PC-3 (cell line): ENCODE measurements around the gene FGF1. TPM values are rescaled to one million over a fixed set of nuclear protein-coding genes. Genes with fewer than 3 reads are reported as not detected.

Source experiments
- ATAC-seq: fragments of 200-7000 bp; cut with Tn5 transposase; 2 replicates; pipeline ENCODE4 v1.9.1; 2020; ENCODE audit warnings: mild to moderate bottlenecking, moderate library complexity
- BruUV-seq: library from RNA; stranded (reverse); fragments of 400-500 nt; replicated peaks from 2 replicates; lab custom pipeline; 2021; lab: Mats Ljungman, UMichigan
- CTCF ChIA-PET: fragments of 300-600 bp; sonication (Branson Sonifier 250); formaldehyde crosslinking; loops from one replicate; lab custom pipeline; 2022; ENCODE audit warnings: antibody characterized with exemption; lab: Charles Lee
- POLR2A ChIA-PET: fragments of 300-600 bp; sonication (Branson Sonifier 250); formaldehyde crosslinking; loops from one replicate; lab custom pipeline; 2022; ENCODE audit warnings: antibody characterized with exemption; ENCODE audit not compliant: unreplicated experiment; lab: Charles Lee
- DNase-seq: peaks from one replicate; pipeline ENCODE4 v3.0.0-alpha.2; 2015
- H2AFZ ChIP-seq: fragments of 300-600 bp; sonication (generic); 2 replicates; pipeline ENCODE4 v1.6.0; 2016; ENCODE audit warnings: antibody characterized with exemption, low read length
- H3F3A ChIP-seq: fragments of 300-600 bp; sonication (generic); one replicate; pipeline ENCODE4 v1.6.0; 2017; ENCODE audit warnings: antibody characterized with exemption, low read length, control low read depth, mild to moderate bottlenecking; ENCODE audit not compliant: unreplicated experiment
- H3K27ac ChIP-seq: fragments of 300-600 bp; sonication (generic); 2 replicates; pipeline ENCODE4 v1.5.1; 2016; ENCODE audit warnings: mild to moderate bottlenecking, low read length
- H3K27me3 ChIP-seq: fragments of 300-600 bp; sonication (generic); 2 replicates; pipeline ENCODE4 v1.6.1; 2016; ENCODE audit warnings: low read length, mixed read lengths
- H3K36me3 ChIP-seq: fragments of 300-600 bp; sonication (generic); 2 replicates; pipeline ENCODE4 v1.6.1; 2016; ENCODE audit warnings: low read depth, mixed run types, low read length, mixed read lengths
- H3K4me1 ChIP-seq: fragments of 300-600 bp; sonication (generic); 2 replicates; pipeline ENCODE4 v1.5.1; 2016; ENCODE audit warnings: low read length; ENCODE audit not compliant: insufficient read depth
- H3K4me2 ChIP-seq: fragments of 300-600 bp; sonication (generic); 2 replicates; pipeline ENCODE4 v1.6.0; 2016; ENCODE audit warnings: low read length
- H3K4me3 ChIP-seq: fragments of 300-600 bp; sonication (generic); 2 replicates; pipeline ENCODE4 v1.5.1; 2016; ENCODE audit warnings: mild to moderate bottlenecking, low read length, mixed read lengths
- H3K79me2 ChIP-seq: fragments of 300-600 bp; sonication (generic); 2 replicates; pipeline ENCODE4 v1.6.1; 2017; ENCODE audit warnings: low read length, mixed read lengths
- H3K9ac ChIP-seq: fragments of 300-600 bp; sonication (generic); 2 replicates; pipeline ENCODE4 v1.6.0; 2016; ENCODE audit warnings: mild to moderate bottlenecking, low read length
- H3K9me2 ChIP-seq: fragments of 300-600 bp; sonication (generic); replicated peaks from 2 replicates; pipeline ENCODE4 v1.6.1; 2016; ENCODE audit warnings: mixed run types, low read length, mixed read lengths
- H3K9me3 ChIP-seq: fragments of 300-600 bp; sonication (generic); 2 replicates; pipeline ENCODE4 v1.6.1; 2016; ENCODE audit warnings: low read length, mixed read lengths
- H4K20me1 ChIP-seq: fragments of 300-600 bp; sonication (generic); 2 replicates; pipeline ENCODE4 v1.6.1; 2016; ENCODE audit warnings: low read length, mixed read lengths
- CTCF ChIP-seq: fragments of 300-600 bp; sonication (generic); conservative IDR thresholded peaks from 2 replicates; pipeline ENCODE4 v1.5.1; 2017; ENCODE audit warnings: antibody characterized with exemption, low read depth, mild to moderate bottlenecking, low read length
- EZH2 ChIP-seq: fragments of 300-600 bp; sonication (generic); IDR thresholded peaks from one replicate; pipeline ENCODE4 v1.6.1; 2017; ENCODE audit warnings: antibody characterized with exemption, mild to moderate bottlenecking, low read length; ENCODE audit not compliant: unreplicated experiment
- EZH2phosphoT487 ChIP-seq: fragments of 300-600 bp; sonication (generic); IDR thresholded peaks from 2 replicates; pipeline ENCODE4 v1.6.1; 2018; ENCODE audit warnings: mild to moderate bottlenecking, antibody characterized with exemption, low read length, borderline replicate concordance
- intact Hi-C: fragments of 100-400 bp; cut with micrococcal nuclease; formaldehyde crosslinking; loops from 2 replicates; pipeline ENCODE4 v1.9.0; 2023
- total RNA-seq: library from RNA; depleted of rRNA; stranded (reverse); fragments of >200 nt; gene quantifications from 2 replicates; pipeline ENCODE4 v1.2.3, GENCODE V29; 2014

Gene FGF1
- total RNA-seq, 1 experiment from 2014 or later = 1.5 TPM

- no peaks in the 10 kb centered on the region for H3K9me2 ChIP-seq
- ChIA-PET POLR2A (no interaction called here), CTCF (no interaction called here)
- H3K27me3 ChIP-seq = no peaks in the 10 kb centered on the region
- DNase-seq (no peak), ATAC-seq (no peak)
- intact Hi-C loops = no loop called here
- BruUV-seq = no TSS peak
- peaks cover 3% of the 10 kb centered on the region for H3F3A ChIP-seq
- H4K20me1 ChIP-seq = no peaks in the 10 kb centered on the region
- H3K79me2 ChIP-seq = no peaks in the 10 kb centered on the region
- no peak overlapping the region for H3K4me3 ChIP-seq
- no peaks in the 10 kb centered on the region for H3K36me3 ChIP-seq
- H3K4me2 ChIP-seq = no peak overlapping the region
- no peak overlapping the region for H2AFZ ChIP-seq
- H3K27ac ChIP-seq = no peak overlapping the region
- H3K4me1 ChIP-seq = peaks cover 31% of the 10 kb centered on the region
- no peak for TF ChIP-seq EZH2phosphoT487
- H3K9me3 ChIP-seq = no peaks in the 10 kb centered on the region
- H3K9ac ChIP-seq = no peak overlapping the region
These were observed 45.4 kb downstream of the FGF1 start for GRCh38 chr5:142640316-142641005.

GRCh38 chr5:142639455-142639854 lies 46.4 kb downstream of the FGF1 start:
- DNase-seq = no peak
- Histone ChIP-seq H3K27me3 (no peaks in the 10 kb centered on the region), H3K4me1 (peaks cover 24% of the 10 kb centered on the region), H3K9me2 (no peaks in the 10 kb centered on the region), H4K20me1 (no peaks in the 10 kb centered on the region), H3F3A (no peaks in the 10 kb centered on the region), H3K4me3 (no peak overlapping the region), H2AFZ (no peak overlapping the region), H3K9me3 (no peaks in the 10 kb centered on the region), H3K4me2 (no peak overlapping the region), H3K27ac (no peak overlapping the region), H3K79me2 (no peaks in the 10 kb centered on the region), H3K36me3 (no peaks in the 10 kb centered on the region), H3K9ac (no peak overlapping the region)
- TF ChIP-seq EZH2phosphoT487 (no peak), CTCF (no peak), EZH2 (no peak)
- ChIA-PET CTCF (interaction anchor here (0.6 kb wide), 1 partner anchor 1798 kb away, joined by 3 read pairs; no protein-coding TSS in a partner anchor), POLR2A (no interaction called here)
- intact Hi-C loops = no loop called here
- no TSS peak for BruUV-seq
- ATAC-seq = no peak

GRCh38 chr5:142637871-142638270 lies 48.0 kb downstream of the FGF1 start:
- Histone ChIP-seq H3K9ac (no peak overlapping the region), H3K27me3 (no peaks in the 10 kb centered on the region), H4K20me1 (no peaks in the 10 kb centered on the region), H3K27ac (no peak overlapping the region), H3K79me2 (no peaks in the 10 kb centered on the region), H3K4me2 (no peak overlapping the region), H3K9me3 (no peaks in the 10 kb centered on the region), H3K4me1 (peaks cover 8% of the 10 kb centered on the region; the same call in 1 of the 2 replicates), H3K9me2 (no peaks in the 10 kb centered on the region), H3K4me3 (no peak overlapping the region), H3F3A (no peaks in the 10 kb centered on the region), H3K36me3 (no peaks in the 10 kb centered on the region), H2AFZ (no peak overlapping the region)
- intact Hi-C loops = no loop called here
- DNase-seq (no peak), ATAC-seq (no peak)
- POLR2A ChIA-PET = no interaction called here
- CTCF ChIA-PET = no interaction called here
- TF ChIP-seq EZH2phosphoT487 (no peak), EZH2 (no peak), CTCF (no peak)
- BruUV-seq = no TSS peak
